Measurements from ENCODE around the gene CCDC181.

CCDC181 gene

DNA sequence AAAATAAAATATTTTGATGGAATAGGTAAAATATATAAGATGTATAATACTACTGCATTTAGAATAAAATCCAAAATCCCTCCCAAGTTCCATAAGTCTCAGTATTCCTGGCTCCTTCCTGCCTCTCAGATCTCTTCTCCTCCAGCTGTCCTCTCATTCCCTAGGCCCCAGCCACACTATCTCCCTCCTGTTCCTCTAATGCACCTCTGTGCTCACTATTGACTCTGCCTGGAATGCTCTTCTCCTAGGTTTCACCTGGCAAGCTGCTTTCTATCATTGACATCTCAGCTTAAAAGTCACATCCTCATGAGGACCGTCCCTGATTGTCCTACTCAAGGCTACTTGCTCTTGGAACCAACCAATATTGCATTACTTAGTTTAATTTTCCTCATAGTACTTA lies 66.9 kb downstream of the CCDC181 start:
- no peak overlapping the region for H3K4me3 ChIP-seq (ENCODE audit: low read depth, low read length)
- H3K27ac ChIP-seq = no peak overlapping the region
- no peaks in the 10 kb centered on the region for H3K27me3 ChIP-seq (ENCODE audit: insufficient read depth, low read depth, severe bottlenecking)
- TF ChIP-seq, protein P1, sequence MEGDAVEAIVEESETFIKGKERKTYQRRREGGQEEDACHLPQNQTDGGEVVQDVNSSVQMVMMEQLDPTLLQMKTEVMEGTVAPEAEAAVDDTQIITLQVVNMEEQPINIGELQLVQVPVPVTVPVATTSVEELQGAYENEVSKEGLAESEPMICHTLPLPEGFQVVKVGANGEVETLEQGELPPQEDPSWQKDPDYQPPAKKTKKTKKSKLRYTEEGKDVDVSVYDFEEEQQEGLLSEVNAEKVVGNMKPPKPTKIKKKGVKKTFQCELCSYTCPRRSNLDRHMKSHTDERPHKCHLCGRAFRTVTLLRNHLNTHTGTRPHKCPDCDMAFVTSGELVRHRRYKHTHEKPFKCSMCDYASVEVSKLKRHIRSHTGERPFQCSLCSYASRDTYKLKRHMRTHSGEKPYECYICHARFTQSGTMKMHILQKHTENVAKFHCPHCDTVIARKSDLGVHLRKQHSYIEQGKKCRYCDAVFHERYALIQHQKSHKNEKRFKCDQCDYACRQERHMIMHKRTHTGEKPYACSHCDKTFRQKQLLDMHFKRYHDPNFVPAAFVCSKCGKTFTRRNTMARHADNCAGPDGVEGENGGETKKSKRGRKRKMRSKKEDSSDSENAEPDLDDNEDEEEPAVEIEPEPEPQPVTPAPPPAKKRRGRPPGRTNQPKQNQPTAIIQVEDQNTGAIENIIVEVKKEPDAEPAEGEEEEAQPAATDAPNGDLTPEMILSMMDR (IDR thresholded peaks at IDR 0.05; ENCODE audit: low read depth, low read length) = no peak
- H3K9me3 ChIP-seq (ENCODE audit: severe bottlenecking) = no peaks in the 10 kb centered on the region
- DNase-seq = no peak
- H3K36me3 ChIP-seq = no peaks in the 10 kb centered on the region

DNA sequence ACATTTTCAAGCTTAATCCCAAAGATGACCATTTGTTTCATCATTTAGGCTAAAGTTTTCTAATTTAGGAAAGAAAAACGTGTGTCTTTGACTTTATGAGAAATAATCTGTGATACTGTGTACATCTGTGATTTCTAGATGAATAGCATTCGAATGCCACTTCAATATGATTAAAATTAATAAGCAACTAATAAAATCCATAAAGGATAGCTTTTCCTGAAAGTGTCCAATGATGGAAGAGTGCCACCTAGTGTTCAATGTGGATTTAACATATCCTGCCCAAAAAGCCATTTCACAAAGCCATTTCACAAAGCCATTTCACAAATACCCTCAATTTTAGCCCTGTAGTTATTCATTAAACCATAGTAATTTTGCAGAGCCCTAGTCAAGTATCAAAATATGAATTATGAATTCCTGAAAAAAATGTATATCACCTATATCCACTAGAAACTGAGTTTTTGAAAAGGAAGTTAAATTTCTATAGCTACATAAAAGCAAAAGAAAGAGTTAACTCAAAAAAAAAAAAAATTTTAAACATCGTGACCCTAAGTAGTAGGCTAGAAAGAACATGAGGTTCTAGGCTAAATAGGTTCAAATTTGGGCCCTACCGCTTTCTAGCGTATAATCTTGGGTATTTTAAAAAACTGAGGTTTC lies 78.8 kb downstream of the CCDC181 start:
- TF ChIP-seq, protein P1 (IDR thresholded peaks at IDR 0.05; ENCODE audit: low read depth, low read length) = peak; percentile 31; the same call in 1 of the 2 replicates
- no peaks in the 10 kb centered on the region for H3K9me3 ChIP-seq (ENCODE audit: severe bottlenecking)
- H3K4me3 ChIP-seq (ENCODE audit: low read depth, low read length) = no peak overlapping the region
- H3K36me3 ChIP-seq = no peaks in the 10 kb centered on the region
- no peaks in the 10 kb centered on the region for H3K27me3 ChIP-seq (ENCODE audit: insufficient read depth, low read depth, severe bottlenecking)
- no peak for DNase-seq
- no peak overlapping the region for H3K27ac ChIP-seq

DNA sequence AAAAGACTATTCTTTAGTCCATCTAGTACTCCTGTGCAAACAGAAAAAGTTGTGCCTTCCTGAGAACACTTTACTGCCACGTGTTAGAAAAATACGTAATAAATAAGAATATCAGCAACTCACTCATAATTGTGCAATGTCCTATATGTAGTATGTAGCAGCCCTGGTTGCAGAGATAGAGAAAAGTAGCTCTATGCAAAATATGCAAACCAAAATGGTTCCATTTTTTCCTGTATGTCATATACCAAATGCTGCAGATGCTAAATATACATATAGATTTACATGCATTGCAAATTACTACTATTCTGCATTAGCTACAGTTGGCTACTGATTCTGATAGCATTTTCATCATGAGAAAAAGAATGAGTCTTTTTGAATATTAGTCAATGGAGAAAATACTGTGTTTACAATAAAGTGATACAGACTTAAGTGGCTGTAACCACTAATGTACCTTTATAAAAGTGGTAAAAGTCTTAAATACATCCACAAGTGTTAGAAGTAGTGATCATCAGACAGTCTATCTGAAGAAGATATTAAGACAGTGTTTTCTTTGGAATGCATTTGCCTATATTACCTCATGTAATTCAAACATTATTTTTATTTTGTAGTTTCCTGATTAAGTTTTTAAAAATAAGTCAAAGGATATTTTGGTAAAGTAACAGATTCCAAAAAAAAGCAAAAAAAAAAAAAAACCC lies 79.4 kb downstream of the CCDC181 start:
- H3K27ac ChIP-seq = no peak overlapping the region
- no peak overlapping the region for H3K4me3 ChIP-seq (ENCODE audit: low read depth, low read length)
- TF ChIP-seq, protein P1 (IDR thresholded peaks at IDR 0.05; ENCODE audit: low read depth, low read length) = no peak

DNA sequence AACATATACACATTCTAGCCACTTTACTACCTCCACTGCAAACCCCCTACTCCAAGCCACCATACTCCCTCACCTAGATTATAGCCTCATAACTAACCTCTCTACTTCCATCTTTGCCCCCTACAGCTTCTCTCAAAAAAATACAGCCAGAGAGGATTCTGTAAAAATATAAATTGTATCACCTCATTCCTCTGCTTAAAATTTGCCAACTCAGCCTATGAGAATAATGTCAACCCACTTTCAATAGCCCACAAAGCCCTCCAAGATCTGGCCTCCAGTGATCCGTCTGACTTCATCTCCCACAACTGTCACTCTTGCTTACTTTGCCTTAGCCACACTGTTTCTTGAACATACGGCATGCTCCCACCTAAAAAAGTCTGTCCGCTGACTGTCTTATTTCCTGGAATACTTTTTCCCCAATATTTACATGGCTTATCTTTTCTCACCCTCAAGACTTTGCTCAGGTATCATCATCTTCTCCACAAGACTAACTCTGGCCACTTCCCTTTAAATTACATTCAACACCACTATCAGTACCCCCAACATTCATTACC lies 81.2 kb downstream of the CCDC181 start:
- no peaks in the 10 kb centered on the region for H3K36me3 ChIP-seq
- no peak for DNase-seq
- TF ChIP-seq, protein P1 (IDR thresholded peaks at IDR 0.05; ENCODE audit: low read depth, low read length) = no peak

More for the DNA sequence above, 79.4 kb downstream of the CCDC181 start:
- no peaks in the 10 kb centered on the region for H3K9me3 ChIP-seq (ENCODE audit: severe bottlenecking)
- no peaks in the 10 kb centered on the region for H3K27me3 ChIP-seq (ENCODE audit: insufficient read depth, low read depth, severe bottlenecking)
- H3K36me3 ChIP-seq = no peaks in the 10 kb centered on the region
- DNase-seq = no peak

DNA sequence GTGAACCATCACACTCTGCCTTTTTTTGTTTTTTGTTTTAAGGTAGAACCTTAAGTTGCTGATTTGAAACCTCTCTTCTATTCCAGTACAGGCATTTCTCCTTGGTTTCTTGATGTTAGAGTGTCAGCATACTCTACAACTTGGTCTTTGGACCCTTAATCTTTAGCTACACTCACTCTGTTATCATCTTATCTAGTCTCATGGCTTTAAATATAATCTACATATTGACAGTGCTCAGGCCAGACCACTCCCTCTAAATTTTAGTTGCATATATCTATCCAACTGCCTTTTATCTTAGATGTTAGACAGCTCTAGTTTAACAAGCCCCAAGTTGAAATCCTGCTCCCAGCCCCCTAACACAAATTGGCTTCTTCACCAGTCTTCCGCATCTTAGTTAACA lies 81.8 kb downstream of the CCDC181 start:
- no peaks in the 10 kb centered on the region for H3K27me3 ChIP-seq (ENCODE audit: insufficient read depth, low read depth, severe bottlenecking)
- H3K4me3 ChIP-seq (ENCODE audit: low read depth, low read length) = no peak overlapping the region
- no peak overlapping the region for H3K27ac ChIP-seq
- no peaks in the 10 kb centered on the region for H3K9me3 ChIP-seq (ENCODE audit: severe bottlenecking)
- no peaks in the 10 kb centered on the region for H3K36me3 ChIP-seq
- DNase-seq = no peak
- TF ChIP-seq, protein P1 (IDR thresholded peaks at IDR 0.05; ENCODE audit: low read depth, low read length) = no peak

More for the DNA sequence above, 81.2 kb downstream of the CCDC181 start:
- Histone ChIP-seq H3K27ac (no peak overlapping the region), H3K27me3 (ENCODE audit: insufficient read depth, low read depth, severe bottlenecking) (no peaks in the 10 kb centered on the region), H3K4me3 (ENCODE audit: low read depth, low read length) (no peak overlapping the region), H3K9me3 (ENCODE audit: severe bottlenecking) (no peaks in the 10 kb centered on the region)
